ENCODE measurements around the gene RNF4.
A peak's percentile ranks its signal among the peaks of the same experiment; 100 is the strongest.

Gene RNF4

GRCh38 chr4:2468456-2469191 lies at the start of gene RNF4:
Gene RNF4, plus strand, starts transcription at chr4:2469106. Its CDS starts 21,388 bp downstream, at chr4:2490494.
- DNase-seq (ENCODE audit: low read depth): peak; percentile 94

GRCh38 chr4:2419814-2420213 lies 49.1 kb upstream of the RNF4 start:
- no peak for DNase-seq (ENCODE audit: low read depth)

GRCh38 chr4:2421928-2422327 lies 47.0 kb upstream of the RNF4 start:
- no peak for DNase-seq (ENCODE audit: low read depth)

- DNase-seq (ENCODE audit: low read depth): no peak
These were observed 45.8 kb upstream of the RNF4 start for GRCh38 chr4:2423066-2423465.

GRCh38 chr4:2423695-2424094 lies 45.2 kb upstream of the RNF4 start:
- no peak for DNase-seq (ENCODE audit: low read depth)

GRCh38 chr4:2424581-2424980 lies 44.3 kb upstream of the RNF4 start:
- peak; percentile 47 for DNase-seq (ENCODE audit: low read depth)

- no peak for DNase-seq (ENCODE audit: low read depth)
These were observed 43.4 kb upstream of the RNF4 start for GRCh38 chr4:2425386-2426068.

GRCh38 chr4:2426069-2426397 lies 42.9 kb upstream of the RNF4 start:
- DNase-seq (ENCODE audit: low read depth): no peak

GRCh38 chr4:2426711-2427275 lies 42.1 kb upstream of the RNF4 start:
- DNase-seq (ENCODE audit: low read depth): no peak

- DNase-seq (ENCODE audit: low read depth): no peak
These were observed 41.2 kb upstream of the RNF4 start for GRCh38 chr4:2427383-2428334.

- no peak for DNase-seq (ENCODE audit: low read depth)
These were observed 40.3 kb upstream of the RNF4 start for GRCh38 chr4:2428496-2429213.

- DNase-seq (ENCODE audit: low read depth): peak; percentile 27
These were observed 38.8 kb upstream of the RNF4 start for GRCh38 chr4:2429945-2430757.

- DNase-seq (ENCODE audit: low read depth): no peak
These were observed 36.9 kb upstream of the RNF4 start for GRCh38 chr4:2432004-2432403.

- peak; percentile 30 for DNase-seq (ENCODE audit: low read depth)
These were observed 35.8 kb upstream of the RNF4 start for GRCh38 chr4:2432991-2433530.

- no peak for DNase-seq (ENCODE audit: low read depth)
These were observed 35.1 kb upstream of the RNF4 start for GRCh38 chr4:2433609-2434350.

GRCh38 chr4:2434420-2434819 lies 34.5 kb upstream of the RNF4 start:
- DNase-seq (ENCODE audit: low read depth): no peak

- DNase-seq (ENCODE audit: low read depth): peak; percentile 31
These were observed 32.6 kb upstream of the RNF4 start for GRCh38 chr4:2436301-2436700.

- no peak for DNase-seq (ENCODE audit: low read depth)
These were observed 32.0 kb upstream of the RNF4 start for GRCh38 chr4:2436761-2437474.
